ENCODE measurements around the gene RPUSD1. TPM values are rescaled to one million over a fixed set of nuclear protein-coding genes. Genes with fewer than 3 reads are reported as not detected.

The RPUSD1 gene
- total RNA-seq, 2 experiments from 2014 or later, result 12.8 to 15.0 TPM

DNA sequence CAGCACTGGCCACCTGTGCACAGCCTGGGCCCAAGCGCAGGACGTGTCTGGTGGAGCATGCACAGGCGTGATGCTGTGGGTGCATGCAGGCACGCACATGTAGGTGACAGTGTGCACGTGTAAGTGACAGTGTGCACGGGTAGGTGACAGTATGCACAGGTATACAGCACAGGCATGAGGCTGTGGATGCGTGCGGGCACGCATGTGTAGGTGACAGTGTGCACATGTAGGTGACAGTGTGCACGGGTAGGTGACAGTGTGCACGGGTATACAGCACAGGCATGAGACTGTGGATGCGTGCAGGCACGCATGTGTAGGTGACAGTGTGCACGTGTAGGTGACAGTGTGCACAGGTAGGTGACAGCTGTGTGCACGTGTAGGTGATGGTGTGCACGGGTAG is 7.9 kb downstream of the RPUSD1 start:
- H3K4me1 Mint-ChIP-seq (ENCODE audit: low read depth), result no peaks in the 10 kb centered on the region
- CTCF ChIA-PET, result no interaction called here
- peaks cover 5% of the 10 kb centered on the region for H3K36me3 Mint-ChIP-seq (ENCODE audit: low read depth)

DNA sequence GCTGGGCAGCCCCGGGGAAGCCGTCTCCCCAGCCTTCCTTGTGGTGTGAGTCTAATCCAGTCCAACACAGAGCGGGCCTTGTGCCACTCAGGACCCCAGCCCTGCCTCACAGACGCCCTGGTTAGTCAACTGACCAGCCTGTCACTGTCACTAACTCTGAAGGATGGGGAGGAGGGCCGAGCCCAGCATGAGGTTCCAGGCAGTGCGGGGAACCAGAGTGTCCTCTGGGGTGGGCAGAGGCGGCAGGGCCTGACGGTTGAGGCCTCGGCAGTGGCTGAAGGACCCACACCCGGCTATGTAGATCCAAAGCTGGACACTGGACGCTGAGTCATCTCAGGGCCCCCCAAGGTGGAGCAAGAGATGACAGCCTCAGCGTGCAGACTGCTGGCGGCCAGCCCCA is 8.6 kb downstream of the RPUSD1 start:
- H3K4me1 Mint-ChIP-seq (ENCODE audit: low read depth), result no peaks in the 10 kb centered on the region
- no peak overlapping the region for H3K4me3 ChIP-seq (ENCODE audit: low read length)
- H3K27me3 ChIP-seq (ENCODE audit: control insufficient read depth in 1 of 2, insufficient read depth in 2 of 2, low read length in 2 of 2), result peaks cover 0 to 3% of the 10 kb centered on the region in 2 experiments
- no peak for ATAC-seq (ENCODE audit: poor library complexity)
- H3K9me3 Mint-ChIP-seq, result no peaks in the 10 kb centered on the region
- H3K4me1 ChIP-seq (ENCODE audit: insufficient read depth, low read length), result no peaks in the 10 kb centered on the region
- H3K36me3 ChIP-seq (ENCODE audit: insufficient read depth, low read length), result no peaks in the 10 kb centered on the region
- H3K9me3 ChIP-seq (ENCODE audit: control insufficient read depth in 1 of 2, insufficient read depth in 1 of 2, low read length in 2 of 2), result no peaks in the 10 kb centered on the region
- ChIA-PET CTCF (no interaction called here), POLR2A (no interaction called here)
- TF ChIP-seq, protein P1, sequence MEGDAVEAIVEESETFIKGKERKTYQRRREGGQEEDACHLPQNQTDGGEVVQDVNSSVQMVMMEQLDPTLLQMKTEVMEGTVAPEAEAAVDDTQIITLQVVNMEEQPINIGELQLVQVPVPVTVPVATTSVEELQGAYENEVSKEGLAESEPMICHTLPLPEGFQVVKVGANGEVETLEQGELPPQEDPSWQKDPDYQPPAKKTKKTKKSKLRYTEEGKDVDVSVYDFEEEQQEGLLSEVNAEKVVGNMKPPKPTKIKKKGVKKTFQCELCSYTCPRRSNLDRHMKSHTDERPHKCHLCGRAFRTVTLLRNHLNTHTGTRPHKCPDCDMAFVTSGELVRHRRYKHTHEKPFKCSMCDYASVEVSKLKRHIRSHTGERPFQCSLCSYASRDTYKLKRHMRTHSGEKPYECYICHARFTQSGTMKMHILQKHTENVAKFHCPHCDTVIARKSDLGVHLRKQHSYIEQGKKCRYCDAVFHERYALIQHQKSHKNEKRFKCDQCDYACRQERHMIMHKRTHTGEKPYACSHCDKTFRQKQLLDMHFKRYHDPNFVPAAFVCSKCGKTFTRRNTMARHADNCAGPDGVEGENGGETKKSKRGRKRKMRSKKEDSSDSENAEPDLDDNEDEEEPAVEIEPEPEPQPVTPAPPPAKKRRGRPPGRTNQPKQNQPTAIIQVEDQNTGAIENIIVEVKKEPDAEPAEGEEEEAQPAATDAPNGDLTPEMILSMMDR (IDR thresholded peaks at IDR 0.05), result no peak
- H3K27ac Mint-ChIP-seq, result no peak overlapping the region
- H3K4me3 Mint-ChIP-seq, result no peak overlapping the region
- H3K27ac ChIP-seq (ENCODE audit: low read depth in 1 of 2, low read length in 2 of 2), result no peak overlapping the region
- intact Hi-C loops (cut with DNase I, micrococcal nuclease), result no loop called here
- H3K36me3 Mint-ChIP-seq (ENCODE audit: low read depth), result no peaks in the 10 kb centered on the region
- no peak for DNase-seq
- peaks cover 5% of the 10 kb centered on the region for H3K27me3 Mint-ChIP-seq

More for the DNA sequence above, 7.9 kb downstream of the RPUSD1 start:
- H3K9me3 ChIP-seq (ENCODE audit: control insufficient read depth in 1 of 2, insufficient read depth in 1 of 2, low read length in 2 of 2), result no peaks in the 10 kb centered on the region
- no peak overlapping the region for H3K27ac ChIP-seq (ENCODE audit: low read depth in 1 of 2, low read length in 2 of 2)
- no peak overlapping the region for H3K4me3 ChIP-seq (ENCODE audit: low read length)
- TF ChIP-seq, protein P1 (IDR thresholded peaks at IDR 0.05), result no peak
- H3K27ac Mint-ChIP-seq, result no peak overlapping the region
- peaks cover 5% of the 10 kb centered on the region for H3K27me3 Mint-ChIP-seq
- H3K4me3 Mint-ChIP-seq, result no peak overlapping the region
- POLR2A ChIA-PET, result no interaction called here
- intact Hi-C loops (cut with DNase I, micrococcal nuclease), result no loop called here
- H3K36me3 ChIP-seq (ENCODE audit: insufficient read depth, low read length), result no peaks in the 10 kb centered on the region
- H3K9me3 Mint-ChIP-seq, result no peaks in the 10 kb centered on the region
- H3K4me1 ChIP-seq (ENCODE audit: insufficient read depth, low read length), result peaks cover 1% of the 10 kb centered on the region
- ATAC-seq (ENCODE audit: poor library complexity), result no peak
- DNase-seq, result no peak
- peaks cover 0 to 3% of the 10 kb centered on the region in 2 experiments for H3K27me3 ChIP-seq (ENCODE audit: control insufficient read depth in 1 of 2, insufficient read depth in 2 of 2, low read length in 2 of 2)

DNA sequence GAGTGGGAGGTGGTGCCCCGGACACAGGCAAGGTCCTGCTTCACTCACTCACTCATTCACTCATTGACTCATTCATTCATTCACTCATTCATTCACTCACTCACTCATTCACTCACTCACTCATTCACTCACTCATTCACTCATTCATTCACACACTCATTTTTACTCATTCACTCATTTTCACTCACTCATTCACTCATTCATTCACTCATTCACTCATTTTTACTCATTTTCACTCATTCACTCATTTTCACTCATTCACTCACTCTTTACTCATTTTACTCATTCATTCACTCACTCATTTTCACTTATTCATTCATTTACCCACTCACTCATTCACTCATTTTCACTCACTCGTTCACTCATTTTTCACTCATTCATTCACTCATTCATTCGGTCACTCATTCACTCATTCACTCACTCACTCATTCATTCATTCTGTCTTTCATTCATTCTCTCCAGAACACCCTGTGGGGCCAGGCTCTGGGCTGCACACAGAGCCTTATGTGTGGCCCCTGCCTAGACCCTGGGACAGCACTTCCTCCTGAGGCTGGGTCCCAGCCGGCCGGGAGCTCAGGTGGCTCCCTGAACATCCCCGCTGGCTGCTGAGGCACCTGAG is 9.2 kb downstream of the RPUSD1 start:
- H3K4me3 ChIP-seq (ENCODE audit: low read length), result no peak overlapping the region
- TF ChIP-seq, protein P1 (IDR thresholded peaks at IDR 0.05), result no peak
- no peak overlapping the region for H3K27ac Mint-ChIP-seq
- CTCF ChIA-PET, result no interaction called here
- H3K9me3 Mint-ChIP-seq, result no peaks in the 10 kb centered on the region
- DNase-seq (no peak), ATAC-seq (ENCODE audit: poor library complexity) (no peak)
- intact Hi-C loops (cut with DNase I, micrococcal nuclease), result no loop called here
- POLR2A ChIA-PET, result no interaction called here
- H3K36me3 Mint-ChIP-seq (ENCODE audit: low read depth), result no peaks in the 10 kb centered on the region
- no peaks in the 10 kb centered on the region for H3K36me3 ChIP-seq (ENCODE audit: insufficient read depth, low read length)
- peaks cover 5% of the 10 kb centered on the region for H3K27me3 Mint-ChIP-seq
- H3K4me1 ChIP-seq (ENCODE audit: insufficient read depth, low read length), result no peaks in the 10 kb centered on the region
- no peaks in the 10 kb centered on the region for H3K9me3 ChIP-seq (ENCODE audit: control insufficient read depth in 1 of 2, insufficient read depth in 1 of 2, low read length in 2 of 2)
- no peak overlapping the region for H3K27ac ChIP-seq (ENCODE audit: low read depth in 1 of 2, low read length in 2 of 2)
- no peak overlapping the region for H3K4me3 Mint-ChIP-seq
- no peaks in the 10 kb centered on the region for H3K4me1 Mint-ChIP-seq (ENCODE audit: low read depth)
- peaks cover 0 to 3% of the 10 kb centered on the region in 2 experiments for H3K27me3 ChIP-seq (ENCODE audit: control insufficient read depth in 1 of 2, insufficient read depth in 2 of 2, low read length in 2 of 2)
